Testis (tissue), 2 donors: Measurements from ENCODE around the gene GCH1.

Experiments
- POLR2A ChIP-seq: fragments of 450-650 bp; IDR thresholded peaks from one replicate; pipeline ENCODE4 v1.6.1; 2017; ENCODE audit warnings: antibody characterized with exemption, mild to moderate bottlenecking, moderate library complexity
- TF ChIP-seq, protein P1 (sequence below), 3 experiments: fragments of 450-650 bp in 2 of 3; fragments of 200-600 bp in 1 of 3; sonication (generic) in 1 of 3; IDR thresholded peaks; one replicate each; pipeline ENCODE4 v1.5.1; 2016 to 2019; ENCODE audit warnings: antibody characterized with exemption in 3 of 3, mild to moderate bottlenecking in 2 of 3, moderate library complexity in 1 of 3

DNA sequence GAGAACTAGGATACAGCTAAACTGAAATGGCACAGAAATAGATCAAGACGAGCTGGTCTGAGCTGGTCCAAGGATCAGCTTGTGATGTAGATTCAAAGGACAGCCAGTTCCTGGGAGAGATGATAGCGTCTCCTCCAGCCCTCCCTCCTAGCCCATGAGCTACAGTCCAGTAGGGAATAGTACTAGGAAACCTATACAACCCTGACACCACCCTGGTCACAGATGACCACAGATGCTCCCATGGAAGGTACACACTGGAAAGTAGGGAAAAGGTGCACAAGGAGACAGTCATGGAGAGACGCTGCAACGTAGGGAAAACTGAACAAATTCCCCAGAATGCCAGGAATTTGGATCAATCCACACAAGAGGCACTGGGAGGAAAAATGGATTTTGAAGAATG lies 6.9 kb downstream of the GCH1 start:
- no peak for TF ChIP-seq POLR2A
- TF ChIP-seq, protein P1, sequence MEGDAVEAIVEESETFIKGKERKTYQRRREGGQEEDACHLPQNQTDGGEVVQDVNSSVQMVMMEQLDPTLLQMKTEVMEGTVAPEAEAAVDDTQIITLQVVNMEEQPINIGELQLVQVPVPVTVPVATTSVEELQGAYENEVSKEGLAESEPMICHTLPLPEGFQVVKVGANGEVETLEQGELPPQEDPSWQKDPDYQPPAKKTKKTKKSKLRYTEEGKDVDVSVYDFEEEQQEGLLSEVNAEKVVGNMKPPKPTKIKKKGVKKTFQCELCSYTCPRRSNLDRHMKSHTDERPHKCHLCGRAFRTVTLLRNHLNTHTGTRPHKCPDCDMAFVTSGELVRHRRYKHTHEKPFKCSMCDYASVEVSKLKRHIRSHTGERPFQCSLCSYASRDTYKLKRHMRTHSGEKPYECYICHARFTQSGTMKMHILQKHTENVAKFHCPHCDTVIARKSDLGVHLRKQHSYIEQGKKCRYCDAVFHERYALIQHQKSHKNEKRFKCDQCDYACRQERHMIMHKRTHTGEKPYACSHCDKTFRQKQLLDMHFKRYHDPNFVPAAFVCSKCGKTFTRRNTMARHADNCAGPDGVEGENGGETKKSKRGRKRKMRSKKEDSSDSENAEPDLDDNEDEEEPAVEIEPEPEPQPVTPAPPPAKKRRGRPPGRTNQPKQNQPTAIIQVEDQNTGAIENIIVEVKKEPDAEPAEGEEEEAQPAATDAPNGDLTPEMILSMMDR (IDR thresholded peaks at IDR 0.05), result no peak
